Loucy (cell line): ENCODE data around the gene HTR5A.

Experiments
- H2AFZ ChIP-seq: fragments of 200-600 bp; sonication (generic); 2 replicates; pipeline ENCODE4 v1.6.0; 2016; ENCODE audit warnings: antibody characterized with exemption, mild to moderate bottlenecking, low read length, moderate library complexity
- H3F3A ChIP-seq: fragments of 200-600 bp; 2 replicates; pipeline ENCODE4 v1.6.0; 2016; ENCODE audit warnings: antibody characterized with exemption, low read depth, mild to moderate bottlenecking
- H3K27me3 ChIP-seq: fragments of 200-600 bp; sonication (generic); 2 replicates; pipeline ENCODE4 v1.6.1; 2014; ENCODE audit warnings: low read length, mild to moderate bottlenecking; ENCODE audit not compliant: insufficient read depth, poor library complexity, severe bottlenecking
- H3K36me3 ChIP-seq: fragments of 200-600 bp; sonication (generic); 2 replicates; pipeline ENCODE4 v1.6.1; 2016; ENCODE audit warnings: low read length; ENCODE audit not compliant: insufficient read depth
- H3K4me1 ChIP-seq: fragments of 200-600 bp; sonication (generic); 2 replicates; pipeline ENCODE4 v1.5.1; 2014; ENCODE audit warnings: low read length, mild to moderate bottlenecking; ENCODE audit not compliant: insufficient read depth, poor library complexity, severe bottlenecking
- H3K4me2 ChIP-seq: fragments of 200-600 bp; sonication (generic); 2 replicates; pipeline ENCODE4 v1.6.0; 2014; ENCODE audit warnings: antibody characterized with exemption, low read length, low read depth, mild to moderate bottlenecking; ENCODE audit not compliant: poor library complexity, severe bottlenecking
- H3K4me3 ChIP-seq: fragments of 200-600 bp; sonication (generic); 2 replicates; pipeline ENCODE4 v1.5.1; 2014; ENCODE audit warnings: low read length, mild to moderate bottlenecking, mixed read lengths; ENCODE audit not compliant: poor library complexity, severe bottlenecking
- H3K79me2 ChIP-seq: fragments of 200-600 bp; sonication (generic); 2 replicates; pipeline ENCODE4 v1.6.1; 2014; ENCODE audit warnings: low read length; ENCODE audit not compliant: insufficient read depth
- H3K9ac ChIP-seq: fragments of 200-600 bp; sonication (generic); 2 replicates; pipeline ENCODE4 v1.6.0; 2014; ENCODE audit warnings: mild to moderate bottlenecking, low read depth, low read length, moderate library complexity; ENCODE audit not compliant: poor library complexity, severe bottlenecking
- H3K9me2 ChIP-seq: fragments of 200-600 bp; sonication (generic); replicated peaks from 2 replicates; pipeline ENCODE4 v1.6.1; 2016; ENCODE audit warnings: low read depth, low read length, mixed read lengths
- H3K9me3 ChIP-seq: fragments of 200-600 bp; sonication (generic); 2 replicates; pipeline ENCODE4 v1.6.1; 2014; ENCODE audit warnings: mild to moderate bottlenecking, antibody characterized with exemption, low read length, low read depth; ENCODE audit not compliant: insufficient read depth
- H4K20me1 ChIP-seq: fragments of 200-600 bp; sonication (generic); 2 replicates; pipeline ENCODE4 v1.6.0; 2014; ENCODE audit warnings: antibody characterized with exemption, low read length, mild to moderate bottlenecking; ENCODE audit not compliant: insufficient read depth, poor library complexity, severe bottlenecking
- CTCF ChIP-seq: fragments of 200-600 bp; sonication (generic); conservative IDR thresholded peaks from 2 replicates; pipeline ENCODE4 v1.5.1; 2014; ENCODE audit warnings: mild to moderate bottlenecking, antibody characterized with exemption, low read length
- EZH2phosphoT487 ChIP-seq: fragments of 200-600 bp; IDR thresholded peaks from 2 replicates; pipeline ENCODE4 v1.6.1; 2018; ENCODE audit warnings: antibody characterized with exemption, mild to moderate bottlenecking, moderate library complexity, borderline replicate concordance

HTR5A gene

GRCh38 chr7:155059703-155060102 lies 10.4 kb upstream of the HTR5A start:
- no peaks in the 10 kb centered on the region for H3K36me3 ChIP-seq
- TF ChIP-seq CTCF, result no peak
- no peak for TF ChIP-seq EZH2phosphoT487
- H3K9me2 ChIP-seq, result no peaks in the 10 kb centered on the region
- no peak overlapping the region for H2AFZ ChIP-seq
- no peak overlapping the region for H3K4me3 ChIP-seq
- no peaks in the 10 kb centered on the region for H3K79me2 ChIP-seq
- no peak overlapping the region for H3K4me2 ChIP-seq
- no peaks in the 10 kb centered on the region for H3K9me3 ChIP-seq
- no peaks in the 10 kb centered on the region for H3F3A ChIP-seq
- no peaks in the 10 kb centered on the region for H3K27me3 ChIP-seq
- H3K9ac ChIP-seq, result no peak overlapping the region
- H4K20me1 ChIP-seq, result no peaks in the 10 kb centered on the region
- no peaks in the 10 kb centered on the region for H3K4me1 ChIP-seq

GRCh38 chr7:155062411-155062810 lies 7.7 kb upstream of the HTR5A start:
- Histone ChIP-seq H3K9me2 (no peaks in the 10 kb centered on the region), H3K4me2 (no peak overlapping the region), H3K27me3 (no peaks in the 10 kb centered on the region), H3F3A (no peaks in the 10 kb centered on the region), H3K36me3 (no peaks in the 10 kb centered on the region), H3K9me3 (no peaks in the 10 kb centered on the region), H3K4me1 (no peaks in the 10 kb centered on the region), H3K9ac (no peak overlapping the region), H3K4me3 (no peak overlapping the region), H4K20me1 (no peaks in the 10 kb centered on the region), H2AFZ (no peak overlapping the region), H3K79me2 (no peaks in the 10 kb centered on the region)
- no peak for TF ChIP-seq CTCF
- TF ChIP-seq EZH2phosphoT487, result no peak

- Histone ChIP-seq H4K20me1 (no peaks in the 10 kb centered on the region), H3K4me2 (no peak overlapping the region), H3K9ac (no peak overlapping the region), H3K79me2 (no peaks in the 10 kb centered on the region), H3F3A (no peaks in the 10 kb centered on the region), H3K27me3 (no peaks in the 10 kb centered on the region), H2AFZ (no peak overlapping the region), H3K4me3 (no peak overlapping the region), H3K9me3 (no peaks in the 10 kb centered on the region), H3K9me2 (no peaks in the 10 kb centered on the region), H3K36me3 (no peaks in the 10 kb centered on the region), H3K4me1 (no peaks in the 10 kb centered on the region)
- TF ChIP-seq CTCF (no peak), EZH2phosphoT487 (no peak)
Measured at GRCh38 chr7:155064186-155064585, 5.9 kb upstream of the HTR5A start.
